A549 treated with dexamethasone at 1 μM for 4 hours (cell line): ENCODE data around the gene DHRS7C. TPM values are rescaled to one million over a fixed set of nuclear protein-coding genes. Genes with fewer than 3 reads are reported as not detected.

ENCODE experiments used
- total RNA-seq: library from RNA; stranded (reverse); fragments of 200-300 nt; extraction: Qiagen RNA extraction; gene quantifications from 5 replicates; pipeline ENCODE4 v1.2.3, GENCODE V29; 2022

The DHRS7C gene, protein sequence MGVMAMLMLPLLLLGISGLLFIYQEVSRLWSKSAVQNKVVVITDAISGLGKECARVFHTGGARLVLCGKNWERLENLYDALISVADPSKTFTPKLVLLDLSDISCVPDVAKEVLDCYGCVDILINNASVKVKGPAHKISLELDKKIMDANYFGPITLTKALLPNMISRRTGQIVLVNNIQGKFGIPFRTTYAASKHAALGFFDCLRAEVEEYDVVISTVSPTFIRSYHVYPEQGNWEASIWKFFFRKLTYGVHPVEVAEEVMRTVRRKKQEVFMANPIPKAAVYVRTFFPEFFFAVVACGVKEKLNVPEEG
- not detected in 5 replicates for total RNA-seq

GRCh38 chr17:9790889-9791876 is at the start of gene DHRS7C:
Gene DHRS7C (minus strand): TSS chr17:9791592. CDS start chr17:9791284, 308 bp downstream.

GRCh38 chr17:9825641-9826150 is 34.3 kb upstream of the DHRS7C start, which contains the start of gene GLP2R:
Gene GLP2R (plus strand): TSS chr17:9825924. CDS start chr17:9826064, 140 bp downstream.

GRCh38 chr17:9821921-9822320 is 30.5 kb upstream of the DHRS7C start, which contains the start of gene GSG1L2:
Gene GSG1L2 (minus strand): TSS chr17:9822079. CDS start chr17:9822071, 8 bp downstream.

Other genes with a start within 250 kb of the DHRS7C start
- gene STX8, start 215.8 kb downstream of the DHRS7C start, total RNA-seq = 63.7 to 82.3 TPM (median 65.0 TPM) in 5 replicates
- 0.10 to 0.13 TPM in 2 of 5 replicates, not detected in the others for gene CFAP52, start 214.9 kb downstream of the DHRS7C start, total RNA-seq
- gene USP43, start 146.1 kb downstream of the DHRS7C start, total RNA-seq = 3.5 to 4.7 TPM (median 3.8 TPM) in 5 replicates
- not detected in 5 replicates for gene GSG1L2, start 30.5 kb upstream of the DHRS7C start, total RNA-seq
- gene GLP2R, start 34.3 kb upstream of the DHRS7C start, total RNA-seq = 8.0 to 14.4 TPM (median 9.5 TPM) in 5 replicates
- not detected in 5 replicates for gene RCVRN, start 113.7 kb upstream of the DHRS7C start, total RNA-seq